ENCODE measurements around the gene SORBS2.

SORBS2 gene

DNA sequence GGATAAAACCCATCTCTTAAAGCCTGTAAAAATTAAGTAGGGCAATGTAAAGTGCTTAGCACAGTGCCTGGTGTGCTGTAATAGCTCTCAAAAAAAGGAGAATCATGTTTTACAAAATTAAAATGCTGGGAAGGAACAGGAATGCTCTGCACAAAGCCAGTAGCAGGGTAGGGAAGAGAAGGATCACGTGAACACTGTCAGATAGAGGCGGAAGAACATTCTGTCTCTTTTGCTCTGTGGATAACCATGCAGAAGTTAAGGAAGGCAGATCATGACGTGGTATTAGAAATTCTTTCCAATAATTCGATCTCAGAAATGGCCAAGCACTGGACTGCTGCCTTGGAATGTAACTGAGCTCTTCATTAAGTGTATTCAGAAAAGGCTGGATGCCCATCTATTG is 140.5 kb downstream of the SORBS2 start:
- no peak overlapping the region for H3K4me3 ChIP-seq (ENCODE audit: control insufficient read depth, low read depth, low read length)
- TF ChIP-seq, protein P1, sequence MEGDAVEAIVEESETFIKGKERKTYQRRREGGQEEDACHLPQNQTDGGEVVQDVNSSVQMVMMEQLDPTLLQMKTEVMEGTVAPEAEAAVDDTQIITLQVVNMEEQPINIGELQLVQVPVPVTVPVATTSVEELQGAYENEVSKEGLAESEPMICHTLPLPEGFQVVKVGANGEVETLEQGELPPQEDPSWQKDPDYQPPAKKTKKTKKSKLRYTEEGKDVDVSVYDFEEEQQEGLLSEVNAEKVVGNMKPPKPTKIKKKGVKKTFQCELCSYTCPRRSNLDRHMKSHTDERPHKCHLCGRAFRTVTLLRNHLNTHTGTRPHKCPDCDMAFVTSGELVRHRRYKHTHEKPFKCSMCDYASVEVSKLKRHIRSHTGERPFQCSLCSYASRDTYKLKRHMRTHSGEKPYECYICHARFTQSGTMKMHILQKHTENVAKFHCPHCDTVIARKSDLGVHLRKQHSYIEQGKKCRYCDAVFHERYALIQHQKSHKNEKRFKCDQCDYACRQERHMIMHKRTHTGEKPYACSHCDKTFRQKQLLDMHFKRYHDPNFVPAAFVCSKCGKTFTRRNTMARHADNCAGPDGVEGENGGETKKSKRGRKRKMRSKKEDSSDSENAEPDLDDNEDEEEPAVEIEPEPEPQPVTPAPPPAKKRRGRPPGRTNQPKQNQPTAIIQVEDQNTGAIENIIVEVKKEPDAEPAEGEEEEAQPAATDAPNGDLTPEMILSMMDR (conservative IDR thresholded peaks at IDR 0.05; ENCODE audit: control insufficient read depth, insufficient read depth, low read depth, low read length): no peak
- DNase-seq (ENCODE audit: low read depth): no peak

DNA sequence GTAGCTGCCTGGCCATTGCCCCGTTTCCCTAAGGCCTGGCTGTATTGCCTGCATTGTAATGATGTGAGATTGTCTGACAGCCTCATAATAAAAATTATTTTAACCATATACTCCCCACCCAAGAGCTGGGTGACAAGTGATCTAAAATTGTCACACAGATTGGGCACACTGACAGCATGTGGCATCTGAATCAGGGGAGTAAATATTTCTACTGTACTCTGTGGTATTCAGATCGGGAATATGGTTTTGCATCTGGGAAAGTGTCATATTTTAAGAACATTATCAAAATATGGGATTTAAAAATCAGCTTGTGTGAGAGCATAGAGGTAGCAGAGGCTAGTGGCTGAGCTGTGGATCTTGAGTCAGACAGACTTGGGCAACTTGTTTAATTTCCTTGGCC is 140.9 kb downstream of the SORBS2 start:
- TF ChIP-seq, protein P1 (conservative IDR thresholded peaks at IDR 0.05; ENCODE audit: control insufficient read depth, insufficient read depth, low read depth, low read length): no peak
- DNase-seq (ENCODE audit: low read depth): no peak
- H3K4me3 ChIP-seq (ENCODE audit: control insufficient read depth, low read depth, low read length): no peak overlapping the region

DNA sequence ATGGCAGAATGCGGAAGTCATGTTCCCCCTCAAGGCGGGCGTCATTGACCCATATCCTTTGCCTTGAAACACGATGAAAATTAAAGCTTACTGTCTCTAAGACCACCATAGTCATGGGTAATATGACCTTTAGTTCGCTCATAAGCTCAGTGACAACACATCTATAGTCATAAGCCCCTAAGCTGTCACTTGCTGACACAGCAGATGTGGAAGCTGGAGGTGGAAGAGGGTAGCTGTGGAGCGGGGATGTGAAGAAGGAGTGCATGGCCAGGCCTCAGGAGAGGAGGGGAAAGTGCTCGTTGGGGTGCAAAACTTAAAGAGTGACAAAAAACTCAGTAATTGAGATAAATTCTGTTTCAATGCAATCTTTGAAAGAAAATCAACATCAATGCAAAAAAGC is 142.7 kb downstream of the SORBS2 start:
- TF ChIP-seq, protein P1 (conservative IDR thresholded peaks at IDR 0.05; ENCODE audit: control insufficient read depth, insufficient read depth, low read depth, low read length): no peak
- DNase-seq (ENCODE audit: low read depth): no peak
- no peak overlapping the region for H3K4me3 ChIP-seq (ENCODE audit: control insufficient read depth, low read depth, low read length)

GRCh38 chr4:185666156-185666555 is 145.8 kb downstream of the SORBS2 start:
- TF ChIP-seq, protein P1 (conservative IDR thresholded peaks at IDR 0.05; ENCODE audit: control insufficient read depth, insufficient read depth, low read depth, low read length): no peak
- DNase-seq (ENCODE audit: low read depth): no peak
- H3K4me3 ChIP-seq (ENCODE audit: control insufficient read depth, low read depth, low read length): no peak overlapping the region

DNA sequence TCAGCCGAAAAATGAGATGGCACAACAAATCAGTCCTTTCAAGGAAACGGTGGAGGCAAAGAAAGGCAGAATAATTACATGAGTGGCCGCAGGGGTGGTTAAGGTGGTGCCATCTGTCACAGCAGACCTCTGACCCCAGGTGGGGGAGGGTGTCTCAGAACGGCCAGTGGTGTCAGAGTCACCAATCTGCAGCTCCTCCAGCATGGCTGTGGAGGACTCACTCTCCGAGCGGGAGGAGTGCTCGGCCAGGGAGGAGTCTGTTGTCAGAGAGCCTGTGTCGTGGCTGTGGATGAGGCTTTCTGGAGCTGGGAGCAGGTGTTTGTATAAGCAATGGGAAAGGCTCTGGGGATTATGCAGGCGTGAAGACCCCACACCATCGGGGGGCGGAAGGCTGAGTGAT is 146.3 kb downstream of the SORBS2 start:
- TF ChIP-seq, protein P1 (conservative IDR thresholded peaks at IDR 0.05; ENCODE audit: control insufficient read depth, insufficient read depth, low read depth, low read length): no peak
- H3K4me3 ChIP-seq (ENCODE audit: control insufficient read depth, low read depth, low read length): no peak overlapping the region
- no peak for DNase-seq (ENCODE audit: low read depth)

- DNase-seq (ENCODE audit: low read depth): no peak
- no peak overlapping the region for H3K4me3 ChIP-seq (ENCODE audit: control insufficient read depth, low read depth, low read length)
- TF ChIP-seq, protein P1 (conservative IDR thresholded peaks at IDR 0.05; ENCODE audit: control insufficient read depth, insufficient read depth, low read depth, low read length): no peak
These were observed 147.5 kb downstream of the SORBS2 start for GRCh38 chr4:185664481-185664880.

All from fibroblast of mammary gland (primary cell).